Eye (tissue), 1 donor: Measurements from ENCODE around the gene FOXRED2.
A peak's percentile ranks its signal among the peaks of the same experiment; 100 is the strongest.
"Not testable (repeated sequence)": the region's sequence is repeated elsewhere in the genome, so short reads cannot be mapped to it uniquely, and the experiment has no call there.

Experiments used
- DNase-seq: peaks from one replicate; pipeline ENCODE4 v3.0.0-alpha.2; 2015

The FOXRED2 gene

GRCh38 chr22:36506637-36507517 lies at the start of gene FOXRED2:
Gene FOXRED2, minus strand, starts transcription at chr22:36507040. Its CDS starts 618 bp downstream, at chr22:36506422.
- DNase-seq, result peak; percentile 96

GRCh38 chr22:36554098-36554497 lies 47.3 kb upstream of the FOXRED2 start:
- no peak for DNase-seq

- no peak for DNase-seq
Observed at GRCh38 chr22:36552289-36552688, 45.4 kb upstream of the FOXRED2 start.

DNA sequence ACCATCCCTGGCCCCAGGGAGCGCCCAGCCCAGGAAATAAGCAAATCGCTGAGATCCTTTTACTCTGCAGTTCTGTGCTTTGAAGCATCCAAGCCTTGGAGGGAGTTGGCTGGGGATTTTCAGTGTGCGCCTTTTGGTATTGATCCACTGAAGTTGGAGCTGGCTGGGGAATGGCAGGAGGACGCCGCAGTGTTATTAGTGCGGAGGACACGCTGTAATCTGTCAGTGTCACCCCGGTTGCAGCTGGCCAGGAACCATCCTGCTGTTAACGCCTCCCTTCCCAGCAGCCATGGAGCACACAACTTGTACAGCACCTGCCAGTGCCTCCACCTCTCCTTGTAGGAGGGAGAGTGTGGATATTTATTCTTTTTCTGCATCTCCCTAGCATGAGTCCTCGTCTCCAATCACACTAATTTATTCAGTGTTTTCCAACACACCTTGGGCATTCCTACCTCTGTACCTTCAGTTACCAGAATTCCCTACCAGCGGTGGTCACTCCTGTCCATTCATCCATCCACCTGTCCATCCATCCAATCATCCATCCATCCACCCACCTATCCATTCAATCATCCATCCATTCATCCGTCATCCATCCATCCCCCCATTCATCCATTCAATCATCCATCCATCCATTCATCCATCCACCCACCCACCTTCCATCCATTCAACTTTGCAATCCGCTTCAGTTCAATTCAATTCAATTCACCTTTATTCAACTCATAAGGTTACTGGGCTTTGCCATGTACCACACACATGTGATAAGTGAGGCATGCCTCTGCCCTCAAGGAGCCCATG lies 44.1 kb upstream of the FOXRED2 start:
- no peak for DNase-seq

GRCh38 chr22:36549033-36549432 lies 42.2 kb upstream of the FOXRED2 start:
- DNase-seq, result no peak

GRCh38 chr22:36548606-36549005 lies 41.8 kb upstream of the FOXRED2 start:
- no peak for DNase-seq

- DNase-seq, result no peak
Observed at GRCh38 chr22:36546932-36547331, 40.1 kb upstream of the FOXRED2 start.

GRCh38 chr22:36546092-36546804 lies 39.4 kb upstream of the FOXRED2 start:
- peak; percentile 68 for DNase-seq

GRCh38 chr22:36544107-36544620 lies 37.3 kb upstream of the FOXRED2 start:
- DNase-seq, result no peak

DNA sequence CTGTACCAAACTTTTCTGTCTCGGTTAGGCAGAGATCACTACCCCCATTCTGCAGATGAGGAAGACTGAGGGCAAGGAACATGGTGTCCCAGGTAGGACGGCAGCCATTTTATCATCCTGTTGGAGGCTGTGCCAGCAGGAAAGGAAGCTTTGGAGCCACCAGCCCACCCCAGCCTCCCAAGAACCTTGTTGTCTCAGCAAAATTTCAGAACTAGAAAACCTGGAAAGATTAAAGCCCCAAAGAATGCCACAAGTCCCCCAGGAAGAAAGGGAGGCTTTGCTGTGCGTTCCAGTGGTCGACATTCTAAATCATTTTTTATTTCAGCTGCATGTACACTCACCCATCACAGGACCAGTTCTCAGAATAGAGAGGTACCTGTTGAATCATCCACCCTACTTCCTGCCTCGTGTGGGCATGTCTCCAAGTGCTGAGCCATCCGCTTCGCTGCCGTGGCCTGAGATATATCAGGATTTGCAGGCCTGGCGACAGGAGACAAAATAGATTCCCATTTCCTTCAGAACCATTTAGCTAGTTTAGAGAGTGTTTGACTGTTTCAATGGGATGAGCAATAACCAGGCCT lies 35.1 kb upstream of the FOXRED2 start:
- DNase-seq, result no peak

DNA sequence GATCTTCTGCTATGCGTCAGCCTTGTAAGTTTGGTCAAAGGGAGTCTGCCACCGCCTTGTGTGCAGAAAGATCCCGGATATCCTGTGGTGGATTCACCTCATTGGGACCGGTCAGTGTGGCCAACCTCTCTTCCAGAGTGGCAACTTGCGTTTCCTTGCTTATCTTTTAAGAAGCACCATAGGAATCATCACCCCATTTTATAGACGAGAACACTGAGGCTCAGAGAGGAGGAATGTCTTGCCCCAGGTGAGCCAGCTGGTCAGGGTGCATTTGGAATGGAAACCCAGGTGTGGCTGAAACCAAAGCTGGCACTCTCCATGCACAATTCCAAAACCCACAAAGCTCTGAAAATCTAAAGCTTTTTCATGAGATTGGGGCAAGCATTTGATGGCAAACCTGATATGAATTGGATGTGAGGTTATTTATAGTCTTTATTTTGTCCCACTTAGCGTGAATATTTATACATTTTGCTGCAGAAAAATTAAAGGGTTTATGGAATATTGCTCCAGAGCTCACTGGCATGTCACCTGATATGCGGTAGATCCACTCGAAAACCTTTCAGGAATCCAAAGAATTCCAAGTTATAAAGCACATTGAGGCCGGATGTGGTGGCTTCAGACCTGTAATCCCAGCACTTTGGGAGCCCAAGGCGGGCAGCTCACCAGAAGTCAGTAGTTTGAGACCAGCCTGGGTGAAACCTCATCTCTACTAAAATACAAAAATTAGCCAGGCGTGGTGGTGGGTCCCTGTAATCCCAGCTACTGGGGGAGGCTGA lies 34.2 kb upstream of the FOXRED2 start:
- DNase-seq, result no peak

DNA sequence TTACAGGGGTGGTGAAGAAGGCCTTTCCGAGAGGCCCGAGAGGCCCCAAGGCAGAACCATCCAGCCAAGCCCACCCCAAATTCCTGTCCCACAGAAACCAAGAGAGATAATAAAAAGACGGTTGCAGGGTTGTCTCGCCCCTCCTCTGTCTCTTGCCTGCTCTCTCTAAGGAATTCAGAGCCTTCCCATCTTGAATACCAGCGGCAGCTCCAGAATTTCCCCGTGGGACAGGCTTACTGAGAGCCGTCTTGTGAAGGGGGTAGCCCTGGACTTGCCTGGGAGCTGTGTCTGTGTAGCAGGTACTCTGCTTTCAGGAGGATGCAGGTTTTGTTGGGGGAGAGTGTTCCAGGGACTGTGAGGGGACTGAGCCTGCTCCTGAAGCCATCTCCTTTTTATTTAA lies 31.7 kb upstream of the FOXRED2 start:
- no peak for DNase-seq

- DNase-seq, result no peak
Observed at GRCh38 chr22:36536717-36537116, 29.9 kb upstream of the FOXRED2 start.

- DNase-seq, result not testable (repeated sequence)
Observed at GRCh38 chr22:36533320-36533719, 26.5 kb upstream of the FOXRED2 start.

DNA sequence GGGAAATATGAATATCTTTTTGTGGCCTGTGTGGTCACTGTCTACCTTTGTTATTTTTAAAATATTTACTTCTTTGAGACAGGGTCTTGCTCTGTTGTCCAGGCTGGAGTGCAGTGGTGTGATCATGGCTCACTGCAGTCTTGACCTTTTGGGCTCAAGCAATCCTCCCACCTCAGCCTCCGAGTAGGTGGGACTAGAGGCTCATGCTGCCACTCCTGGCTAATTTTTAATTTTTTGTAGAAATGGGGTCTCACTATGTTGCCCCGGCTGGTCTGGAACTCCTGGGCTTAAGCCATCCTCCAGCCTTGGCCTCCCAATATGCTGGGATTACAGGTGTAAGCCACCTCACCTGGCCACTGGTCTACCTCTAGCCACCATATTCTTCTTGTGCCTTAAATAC lies 25.6 kb upstream of the FOXRED2 start:
- DNase-seq, result no peak

DNA sequence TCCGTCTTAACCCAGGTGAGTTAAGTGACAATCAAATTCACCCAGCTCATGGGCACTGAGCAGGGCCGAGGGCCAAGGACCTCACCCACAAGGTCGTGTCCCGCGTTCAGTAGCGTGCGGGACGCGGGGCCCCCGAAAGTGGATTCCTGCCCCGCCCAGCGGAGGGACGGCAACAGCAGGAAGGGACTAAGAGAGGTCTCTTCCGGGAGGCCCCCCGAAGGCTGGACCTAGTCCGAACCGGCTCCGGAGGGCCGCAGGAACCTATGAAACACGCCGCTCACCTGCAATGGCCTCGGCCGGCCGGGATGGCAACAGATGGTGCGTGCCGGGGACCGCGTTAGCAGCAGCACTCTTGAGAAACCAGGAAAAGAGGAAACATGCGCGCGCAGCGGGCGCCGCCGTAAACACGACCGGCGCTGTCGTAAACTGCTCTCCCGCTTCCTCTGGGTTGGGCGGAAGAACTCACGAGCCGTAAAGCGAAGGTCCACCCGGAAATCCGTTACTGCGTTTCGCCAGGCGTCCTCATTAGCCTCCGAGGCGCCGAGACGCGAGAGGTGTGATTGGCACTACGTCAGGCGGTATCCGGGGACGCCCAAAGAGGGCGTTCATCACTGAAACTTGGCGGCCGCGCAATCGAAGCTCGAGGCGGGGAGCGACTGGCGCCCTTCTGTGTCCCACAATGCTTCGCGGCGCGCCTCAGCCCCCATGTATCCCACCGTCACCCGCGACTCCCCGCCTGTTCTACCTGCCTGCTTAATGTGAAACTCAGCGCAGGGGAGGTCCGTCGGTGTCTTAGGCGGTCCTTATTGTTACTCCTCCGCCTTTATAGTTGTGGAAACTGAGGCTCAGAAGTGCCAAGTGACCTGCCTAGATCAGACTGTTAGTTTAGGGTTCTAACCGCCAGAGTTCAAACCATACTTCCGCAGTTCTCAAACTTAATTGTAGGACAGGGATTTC lies 22.2 kb upstream of the FOXRED2 start, which contains the start of gene EIF3D:
EIF3D (minus strand) TSS at position 372 of the 957 bp plus-strand sequence. CDS start 3,045 bp downstream, outside the sequence.
- peak; percentile 99 for DNase-seq

DNA sequence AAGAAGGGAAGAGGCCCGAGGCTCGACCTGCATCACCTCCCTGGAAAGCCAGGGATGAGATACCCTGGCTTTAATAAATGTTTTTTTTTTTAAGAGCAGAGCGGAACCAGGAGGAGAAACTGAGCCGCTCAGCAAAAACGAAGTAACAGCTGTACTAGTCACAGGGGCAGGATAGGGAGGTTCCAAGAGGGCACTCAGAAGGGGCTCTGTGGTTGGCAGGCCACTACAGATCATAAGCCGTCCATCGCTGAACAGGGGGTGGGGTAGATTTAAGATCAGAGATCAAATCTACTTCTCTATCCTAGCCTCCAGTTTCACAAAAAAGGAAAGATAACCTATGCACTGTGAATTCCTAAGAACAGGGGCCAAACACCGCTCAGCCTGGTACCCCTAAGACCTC lies 21.5 kb upstream of the FOXRED2 start:
- DNase-seq, result no peak

- no peak for DNase-seq
Observed at GRCh38 chr22:36522662-36523061, 15.8 kb upstream of the FOXRED2 start.

- no peak for DNase-seq
Observed at GRCh38 chr22:36520423-36520822, 13.6 kb upstream of the FOXRED2 start.

DNA sequence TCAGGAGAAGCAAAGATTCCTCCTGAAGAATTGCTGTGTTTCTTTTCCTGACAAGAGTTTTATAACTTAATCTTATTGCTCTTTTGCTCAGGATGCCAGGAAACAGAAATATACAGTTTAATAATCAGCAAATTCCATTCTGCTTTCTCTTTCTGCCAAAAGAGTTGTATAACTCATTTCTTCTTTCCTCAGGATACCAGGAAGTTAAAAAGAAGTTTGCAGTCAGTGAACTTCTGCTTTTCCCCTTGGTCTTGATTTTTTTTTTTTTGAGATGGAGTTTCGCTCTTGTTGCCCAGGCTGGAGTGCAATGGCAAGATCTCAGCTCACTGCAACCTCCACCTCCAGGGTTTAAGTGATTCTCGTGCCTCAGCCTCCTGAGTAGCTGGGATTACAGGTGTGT lies 13.1 kb upstream of the FOXRED2 start:
- DNase-seq, result not testable (repeated sequence)
